Neural crest cell (in vitro differentiated cells): ENCODE measurements around the gene OR10G6. TPM values are rescaled to one million over a fixed set of nuclear protein-coding genes. Genes with fewer than 3 reads are reported as not detected.
A peak's percentile ranks its signal among the peaks of the same experiment; 100 is the strongest.
"Not testable (repeated sequence)": the region's sequence is repeated elsewhere in the genome, so short reads cannot be mapped to it uniquely, and the experiment has no call there.

Source experiments
- DNase-seq: peaks from one replicate; pipeline ENCODE4 v3.0.0; 2021; ENCODE audit warnings: low read depth, mixed read lengths, low spot score
- H3K27ac Mint-ChIP-seq: one replicate; pipeline ENCODE4 v1.8.0; 2021; ENCODE audit warnings: mild to moderate bottlenecking, mixed read lengths; ENCODE audit not compliant: unreplicated experiment
- H3K27me3 Mint-ChIP-seq: 2 replicates; pipeline ENCODE4 v1.8.0; 2021; ENCODE audit warnings: low read depth, mild to moderate bottlenecking, mixed read lengths
- H3K36me3 Mint-ChIP-seq: 2 replicates; pipeline ENCODE4 v1.8.0; 2021; ENCODE audit warnings: low read depth, mild to moderate bottlenecking, mixed read lengths
- H3K4me1 Mint-ChIP-seq: 2 replicates; pipeline ENCODE4 v1.8.0; 2021; ENCODE audit warnings: mixed read lengths
- H3K4me3 Mint-ChIP-seq: one replicate; pipeline ENCODE4 v1.8.0; 2021; ENCODE audit warnings: mild to moderate bottlenecking, mixed read lengths
- H3K9me3 Mint-ChIP-seq: 2 replicates; pipeline ENCODE4 v1.8.0; 2021; ENCODE audit warnings: mixed read lengths
- total RNA-seq: library from RNA; stranded (reverse); gene quantifications from 2 replicates; pipeline ENCODE4 v1.2.1, GENCODE V29; 2021
- TF ChIP-seq, protein P1 (sequence below): fragments of 200-600 bp; sonication (generic); conservative IDR thresholded peaks from 2 replicates; pipeline ENCODE4 v1.5.0; 2021; ENCODE audit warnings: antibody characterized with exemption, mild to moderate bottlenecking

The OR10G6 gene
- total RNA-seq, 1 donor from 2014 or later, result not detected

DNA sequence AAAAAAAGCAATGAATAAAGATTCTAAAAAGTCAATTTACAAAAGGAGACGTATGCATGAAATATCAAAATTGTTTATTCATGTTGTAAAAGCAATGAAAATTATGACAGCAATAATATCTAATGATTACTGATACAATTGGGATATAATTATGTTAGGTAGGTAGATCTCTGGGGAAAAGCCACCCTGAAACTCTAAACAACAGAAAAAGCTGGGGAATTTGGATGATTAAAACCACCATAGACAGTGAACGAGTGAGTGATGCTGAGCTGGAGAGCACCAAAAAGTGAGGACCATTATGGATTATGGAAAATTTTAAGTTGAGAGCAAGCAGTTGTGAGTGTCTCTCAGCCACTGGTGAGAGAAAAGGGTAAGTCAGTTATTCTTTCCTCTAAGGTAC lies 31.5 kb upstream of the OR10G6 start, which contains the start of gene OR10G8:
TSS of gene OR10G8 (plus strand) at position 301 of the 400 bp plus-strand sequence. CDS start 2,825 bp downstream, outside the sequence.
- TF ChIP-seq, protein P1, sequence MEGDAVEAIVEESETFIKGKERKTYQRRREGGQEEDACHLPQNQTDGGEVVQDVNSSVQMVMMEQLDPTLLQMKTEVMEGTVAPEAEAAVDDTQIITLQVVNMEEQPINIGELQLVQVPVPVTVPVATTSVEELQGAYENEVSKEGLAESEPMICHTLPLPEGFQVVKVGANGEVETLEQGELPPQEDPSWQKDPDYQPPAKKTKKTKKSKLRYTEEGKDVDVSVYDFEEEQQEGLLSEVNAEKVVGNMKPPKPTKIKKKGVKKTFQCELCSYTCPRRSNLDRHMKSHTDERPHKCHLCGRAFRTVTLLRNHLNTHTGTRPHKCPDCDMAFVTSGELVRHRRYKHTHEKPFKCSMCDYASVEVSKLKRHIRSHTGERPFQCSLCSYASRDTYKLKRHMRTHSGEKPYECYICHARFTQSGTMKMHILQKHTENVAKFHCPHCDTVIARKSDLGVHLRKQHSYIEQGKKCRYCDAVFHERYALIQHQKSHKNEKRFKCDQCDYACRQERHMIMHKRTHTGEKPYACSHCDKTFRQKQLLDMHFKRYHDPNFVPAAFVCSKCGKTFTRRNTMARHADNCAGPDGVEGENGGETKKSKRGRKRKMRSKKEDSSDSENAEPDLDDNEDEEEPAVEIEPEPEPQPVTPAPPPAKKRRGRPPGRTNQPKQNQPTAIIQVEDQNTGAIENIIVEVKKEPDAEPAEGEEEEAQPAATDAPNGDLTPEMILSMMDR, result no peak
- DNase-seq, result no peak
- H3K27me3 Mint-ChIP-seq, result no peaks in the 10 kb centered on the region
- no peak within 1 kb of the TSS for H3K27ac Mint-ChIP-seq
- peaks cover 6% of the 10 kb centered on the region for H3K4me1 Mint-ChIP-seq
- no peaks in the 10 kb centered on the region for H3K9me3 Mint-ChIP-seq
- H3K4me3 Mint-ChIP-seq, result no peak within 1 kb of the TSS
- no peaks in the 10 kb centered on the region for H3K36me3 Mint-ChIP-seq

DNA sequence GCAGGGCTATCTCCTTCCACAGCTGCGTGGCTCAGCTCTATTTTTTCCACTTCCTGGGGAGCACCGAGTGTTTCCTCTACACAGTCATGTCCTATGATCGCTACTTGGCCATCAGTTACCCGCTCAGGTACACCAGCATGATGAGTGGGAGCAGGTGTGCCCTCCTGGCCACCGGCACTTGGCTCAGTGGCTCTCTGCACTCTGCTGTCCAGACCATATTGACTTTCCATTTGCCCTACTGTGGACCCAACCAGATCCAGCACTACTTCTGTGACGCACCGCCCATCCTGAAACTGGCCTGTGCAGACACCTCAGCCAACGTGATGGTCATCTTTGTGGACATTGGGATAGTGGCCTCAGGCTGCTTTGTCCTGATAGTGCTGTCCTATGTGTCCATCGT lies 20.9 kb upstream of the OR10G6 start:
- H3K36me3 Mint-ChIP-seq, H3K27ac Mint-ChIP-seq, H3K4me3 Mint-ChIP-seq, H3K4me1 Mint-ChIP-seq, H3K9me3 Mint-ChIP-seq, DNase-seq, H3K27me3 Mint-ChIP-seq: not testable (repeated sequence)

DNA sequence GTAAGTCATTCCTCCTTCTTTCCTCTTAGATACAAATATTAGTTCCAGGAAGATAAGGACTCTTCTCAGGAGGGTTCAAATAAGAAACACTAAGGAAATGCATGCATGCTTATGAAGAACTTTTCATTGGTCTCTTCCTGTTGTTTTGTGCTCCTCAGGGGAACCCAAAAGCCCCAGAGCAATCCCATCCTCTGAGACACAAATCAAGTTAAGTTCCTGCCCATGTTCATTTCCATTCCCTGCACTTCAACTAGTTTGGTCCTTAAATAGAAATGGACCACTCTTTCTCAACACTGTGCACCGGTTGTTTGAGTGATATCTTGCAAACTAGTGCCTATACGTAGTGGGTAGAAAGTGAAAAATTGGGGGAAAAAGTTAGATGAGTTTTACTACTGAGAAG lies 17.7 kb upstream of the OR10G6 start, which contains the start of gene OR10G4:
TSS of gene OR10G4 (plus strand) at position 301 of the 400 bp plus-strand sequence. CDS start 2,578 bp downstream, outside the sequence.
- Mint-ChIP-seq H3K4me1 (no peaks in the 10 kb centered on the region), H3K36me3 (no peaks in the 10 kb centered on the region), H3K9me3 (no peaks in the 10 kb centered on the region), H3K27me3 (peaks cover 10% of the 10 kb centered on the region), H3K4me3 (no peak within 1 kb of the TSS), H3K27ac (no peak within 1 kb of the TSS)
- DNase-seq, result no peak
- TF ChIP-seq, protein P1, result no peak

DNA sequence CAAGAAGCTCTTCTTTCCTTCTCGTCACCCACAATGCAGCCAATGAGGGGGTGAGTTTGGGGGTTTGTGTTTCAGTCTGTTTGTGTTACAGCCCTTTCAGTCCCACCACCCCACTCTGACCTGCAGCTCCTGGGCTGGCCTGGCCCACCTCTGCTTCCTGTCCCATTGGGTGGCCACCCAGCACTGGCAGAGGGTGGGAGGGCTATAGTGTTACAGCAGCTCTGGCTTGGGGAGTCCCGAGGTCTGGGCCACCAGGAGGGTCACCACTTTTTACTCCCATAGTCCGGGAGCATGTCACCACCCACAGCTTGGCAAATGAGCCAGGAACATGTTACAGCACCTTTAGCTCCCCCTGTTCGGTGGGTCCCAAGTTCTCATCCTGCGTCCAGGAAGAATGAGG lies 15.7 kb downstream of the OR10G6 start:
- H3K27me3 Mint-ChIP-seq, result no peaks in the 10 kb centered on the region
- TF ChIP-seq, protein P1, result no peak
- peaks cover 14% of the 10 kb centered on the region for H3K9me3 Mint-ChIP-seq
- H3K4me3 Mint-ChIP-seq, result no peak overlapping the region
- no peak for DNase-seq
- no peak overlapping the region for H3K27ac Mint-ChIP-seq
- peaks cover 11% of the 10 kb centered on the region for H3K36me3 Mint-ChIP-seq
- peaks cover 21% of the 10 kb centered on the region for H3K4me1 Mint-ChIP-seq

DNA sequence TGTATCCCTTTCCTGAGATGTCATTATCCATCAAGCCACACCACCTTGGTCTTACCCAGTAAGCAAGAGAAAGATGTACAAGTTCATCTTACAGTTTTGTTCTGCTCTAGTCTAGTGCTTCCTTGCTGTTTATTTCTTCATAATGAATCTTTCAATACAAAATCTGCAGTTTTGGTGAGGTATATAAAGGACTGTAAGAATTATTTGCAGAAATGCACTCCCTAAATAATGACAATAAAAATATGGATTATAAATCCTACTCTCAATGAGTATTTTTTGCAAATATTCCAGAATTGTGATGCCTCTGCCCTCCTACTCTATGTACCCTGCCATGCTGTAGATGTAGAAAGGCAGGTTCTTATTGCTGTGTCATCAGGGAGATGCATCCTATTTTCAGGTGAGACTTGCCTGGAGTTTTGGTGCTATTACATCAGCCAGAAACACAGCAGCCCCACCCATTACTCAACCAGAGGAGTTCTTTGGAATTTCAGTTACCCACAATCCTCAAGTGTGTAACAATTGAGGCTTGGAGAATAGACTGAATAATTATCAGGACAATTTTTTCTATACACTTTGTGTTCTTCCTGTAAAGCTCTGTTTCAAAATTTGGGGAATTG lies 17.1 kb downstream of the OR10G6 start, which contains the start of gene OR10S1:
TSS of gene OR10S1 (minus strand) at position 51 of the 617 bp plus-strand sequence. CDS start 117 bp downstream, outside the sequence.
- DNase-seq, result no peak
- Mint-ChIP-seq H3K4me3 (no peak within 1 kb of the TSS), H3K27ac (peak within 1 kb of the TSS; percentile 43), H3K36me3 (peaks cover 5% of the 10 kb centered on the region), H3K4me1 (peaks cover 21% of the 10 kb centered on the region), H3K27me3 (no peaks in the 10 kb centered on the region), H3K9me3 (peaks cover 9% of the 10 kb centered on the region)
- TF ChIP-seq, protein P1, result no peak
